HL-60 (cell line): ENCODE results near the gene IBA57.
"Not testable (repeated sequence)": the region's sequence is repeated elsewhere in the genome, so short reads cannot be mapped to it uniquely, and the experiment has no call there.

Source experiments
- DNase-seq, 2 experiments: peaks; one replicate each; pipeline ENCODE4 v3.0.0-alpha.2; 2010 to 2020; ENCODE audit warnings: low read depth in 1 of 2, low spot score in 1 of 2
- H3K27ac ChIP-seq: fragments of 250-450 bp; sonication (Bioruptor Pico); replicated peaks from 2 replicates; pipeline ENCODE4 v1.5.1; 2020; ENCODE audit warnings: mild to moderate bottlenecking, moderate library complexity
- H3K27me3 ChIP-seq: fragments of 250-450 bp; sonication (Bioruptor Pico); 2 replicates; pipeline ENCODE4 v1.5.1; 2021; ENCODE audit warnings: mild to moderate bottlenecking, moderate library complexity; ENCODE audit not compliant: insufficient read depth, poor library complexity, severe bottlenecking
- H3K4me3 ChIP-seq: replicated peaks from 2 replicates; pipeline ENCODE4 v1.5.1; 2011; ENCODE audit warnings: mild to moderate bottlenecking, control low read depth, low read length; ENCODE audit not compliant: insufficient read depth
- CTCF ChIP-seq: IDR thresholded peaks from one replicate; pipeline ENCODE4 v1.5.1; 2011; ENCODE audit warnings: low read length, control low read depth, inconsistent platforms; ENCODE audit not compliant: insufficient read depth
- GABPA ChIP-seq: IDR thresholded peaks from 2 replicates; pipeline ENCODE4 v1.6.1; 2012; ENCODE audit warnings: low read depth
- POLR2AphosphoS5 ChIP-seq: IDR thresholded peaks from 2 replicates; pipeline ENCODE4 v1.6.1; 2012; ENCODE audit warnings: low read depth
- REST ChIP-seq: IDR thresholded peaks from 2 replicates; pipeline ENCODE4 v1.6.1; 2012; ENCODE audit warnings: low read depth; ENCODE audit not compliant: insufficient replicate concordance
- SPI1 ChIP-seq: IDR thresholded peaks from 2 replicates; pipeline ENCODE4 v1.6.1; 2012; ENCODE audit warnings: low read depth, mild to moderate bottlenecking, borderline replicate concordance

The IBA57 gene

GRCh38 chr1:228226141-228226874, 60.7 kb downstream of the IBA57 start:
- H3K4me3 ChIP-seq, result no peak overlapping the region
- H3K27me3 ChIP-seq, result no peaks in the 10 kb centered on the region
- DNase-seq, result no peak
- H3K27ac ChIP-seq, result no peak overlapping the region
- no peak for TF ChIP-seq POLR2AphosphoS5
- TF ChIP-seq SPI1, result no peak
- no peak for TF ChIP-seq CTCF
- TF ChIP-seq REST, result no peak
- TF ChIP-seq GABPA, result no peak

DNA sequence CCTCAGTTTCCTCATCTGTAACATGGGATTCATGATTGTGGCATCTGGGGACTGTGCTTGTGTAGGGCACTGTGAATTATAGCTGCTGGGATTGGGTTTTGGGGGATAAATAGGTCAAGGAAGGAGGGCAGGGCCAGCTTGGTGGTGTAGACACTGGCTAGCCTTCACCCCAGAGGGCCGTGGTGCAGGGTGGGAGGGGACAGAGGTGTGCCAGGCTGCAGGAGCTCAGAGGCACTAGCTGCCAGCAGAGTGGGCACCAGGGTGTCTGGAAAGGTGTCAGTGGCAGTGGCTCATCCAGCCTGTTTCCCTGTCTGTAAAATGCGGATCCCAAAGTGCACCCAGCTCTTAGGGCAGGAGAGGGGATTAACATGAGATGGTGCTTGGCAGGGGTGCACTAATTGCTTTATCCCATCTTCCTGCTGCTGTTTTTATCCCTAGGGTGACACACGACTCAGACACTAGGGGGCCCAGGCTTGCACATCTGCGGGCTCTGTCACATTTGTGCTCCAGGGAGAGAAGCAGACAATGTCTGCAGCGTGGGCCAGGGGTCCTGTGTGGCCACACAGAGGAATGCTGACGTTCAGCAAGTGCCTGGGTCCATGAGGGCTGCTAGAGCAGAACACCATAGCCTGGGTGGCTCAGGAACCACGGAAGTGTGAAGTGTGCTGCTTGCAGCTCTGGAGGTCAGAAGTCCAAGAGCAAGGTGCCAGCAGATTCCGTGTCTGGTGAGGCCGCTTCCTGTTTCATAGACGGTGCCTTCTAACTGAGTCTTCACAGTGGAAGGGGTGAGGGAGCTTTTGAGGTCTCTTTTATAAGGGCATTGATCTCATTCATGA, 61.6 kb downstream of the IBA57 start:
- TF ChIP-seq REST, result no peak
- TF ChIP-seq SPI1, result no peak
- TF ChIP-seq CTCF, result no peak
- TF ChIP-seq POLR2AphosphoS5, result no peak
- TF ChIP-seq GABPA, result no peak
- Histone ChIP-seq H3K4me3 (no peak overlapping the region), H3K27me3 (no peaks in the 10 kb centered on the region), H3K27ac (no peak overlapping the region)
- peak in 1 of 2 experiments; percentile 27 for DNase-seq

GRCh38 chr1:228228147-228228546, 62.5 kb downstream of the IBA57 start:
- not testable (repeated sequence) for DNase-seq, H3K27me3 ChIP-seq, H3K4me3 ChIP-seq, H3K27ac ChIP-seq

DNA sequence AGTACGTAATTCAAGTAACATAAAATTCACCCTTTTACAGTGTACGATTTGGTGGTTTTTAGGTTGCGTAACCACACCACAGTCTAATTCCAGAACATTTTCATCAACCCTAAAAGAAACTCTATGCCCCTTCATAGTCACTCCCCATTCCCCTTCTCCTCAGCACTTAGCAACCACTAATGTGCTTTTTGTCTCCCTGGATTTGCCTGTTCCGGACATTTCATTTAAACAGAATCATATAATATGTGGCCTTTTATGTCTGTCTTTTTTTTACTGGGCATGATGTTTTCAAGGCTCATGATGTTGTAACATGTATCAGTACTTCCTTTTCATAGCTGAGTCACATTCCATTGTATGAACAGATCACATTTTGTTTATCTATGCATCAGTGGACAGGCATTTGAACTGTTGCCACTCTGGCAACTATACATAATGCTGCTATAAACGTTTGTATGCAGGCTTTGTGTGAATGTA, 63.0 kb downstream of the IBA57 start:
- no peak overlapping the region for H3K27ac ChIP-seq
- no peaks in the 10 kb centered on the region for H3K27me3 ChIP-seq
- peak in 1 of 2 experiments; percentile 34 for DNase-seq
- no peak overlapping the region for H3K4me3 ChIP-seq
- TF ChIP-seq POLR2AphosphoS5 (no peak), SPI1 (no peak), CTCF (no peak), REST (no peak), GABPA (no peak)
